Measurements from ENCODE around the gene KCTD11. TPM values are rescaled to one million over a fixed set of nuclear protein-coding genes. Genes with fewer than 3 reads are reported as not detected.

Gene KCTD11
- total and polyA plus RNA-seq, 2 experiments from 2014 or later, result 16.2 to 27.2 TPM

- in situ Hi-C loops (cut with MboI), result no loop called here
- no peaks in the 10 kb centered on the region for H3K36me3 ChIP-seq (ENCODE audit: low read depth)
- peaks cover 4% of the 10 kb centered on the region; the same call in 1 of the 2 replicates for H3K27me3 ChIP-seq (replicated peaks; ENCODE audit: insufficient read depth)
- H3K4me2 ChIP-seq (ENCODE audit: unreplicated experiment), result no peak overlapping the region
- peaks cover 16% of the 10 kb centered on the region for H3K79me2 ChIP-seq (ENCODE audit: insufficient read depth)
- 57 to 60% methylated on average over 17 to 19 of the region's 19 CpGs for WGBS, 2 experiments (ENCODE audit: low coverage in 1 of 2, low lambda C conversion rate in 2 of 2, missing lambda C conversion rate in 2 of 2)
- peak overlapping the region; percentile 6; the same call in 1 of the 2 replicates for H3K9ac ChIP-seq
- peak; percentile 53 for DNase-seq
- no peak overlapping the region for H3K4me3 ChIP-seq
- no peaks in the 10 kb centered on the region for H4K20me1 ChIP-seq (ENCODE audit: insufficient read depth)
- TF ChIP-seq EZH2 (IDR thresholded peaks at IDR 0.05; ENCODE audit: insufficient read depth, poor library complexity, severe bottlenecking) (no peak), EZH2phosphoT487 (IDR thresholded peaks at IDR 0.05; ENCODE audit: insufficient read depth, low read depth) (no peak)
- no peaks in the 10 kb centered on the region for H3K9me3 ChIP-seq (ENCODE audit: low read depth)
- no peaks in the 10 kb centered on the region for H3K9me2 ChIP-seq (ENCODE audit: insufficient read depth)
- H3K27ac ChIP-seq, result 0 out of 2 replicates have a peak overlapping the region, but pooled peaks have one; percentile 13
- H2AFZ ChIP-seq, result no peak overlapping the region
- peaks cover 6% of the 10 kb centered on the region; the same call in 1 of the 2 replicates for H3F3A ChIP-seq (ENCODE audit: insufficient read depth)
- peaks cover 17% of the 10 kb centered on the region for H3K4me1 ChIP-seq (ENCODE audit: insufficient read depth)
Observed at GRCh38 chr17:7347630-7348477, 4.1 kb upstream of the KCTD11 start.

- H3K27me3 ChIP-seq (replicated peaks; ENCODE audit: insufficient read depth), result peaks cover 4% of the 10 kb centered on the region; the same call in 1 of the 2 replicates
- in situ Hi-C loops (cut with MboI), result no loop called here
- 0 out of 2 replicates have a peak overlapping the region, but pooled peaks have one; percentile 76 for H3K27ac ChIP-seq
- no peak overlapping the region for H2AFZ ChIP-seq
- peak overlapping the region; percentile 82 for H3K4me2 ChIP-seq (ENCODE audit: unreplicated experiment)
- H4K20me1 ChIP-seq (ENCODE audit: insufficient read depth), result no peaks in the 10 kb centered on the region
- no peaks in the 10 kb centered on the region for H3K9me3 ChIP-seq (ENCODE audit: low read depth)
- TF ChIP-seq EZH2 (IDR thresholded peaks at IDR 0.05; ENCODE audit: insufficient read depth, poor library complexity, severe bottlenecking) (no peak), EZH2phosphoT487 (IDR thresholded peaks at IDR 0.05; ENCODE audit: insufficient read depth, low read depth) (no peak)
- peaks cover 21% of the 10 kb centered on the region for H3K4me1 ChIP-seq (ENCODE audit: insufficient read depth)
- H3K9ac ChIP-seq, result peak overlapping the region; percentile 71; the same call in 1 of the 2 replicates
- H3F3A ChIP-seq (ENCODE audit: insufficient read depth), result peaks cover 7% of the 10 kb centered on the region
- peaks cover 24% of the 10 kb centered on the region for H3K79me2 ChIP-seq (ENCODE audit: insufficient read depth)
- WGBS, 2 experiments (ENCODE audit: low coverage in 1 of 2, low lambda C conversion rate in 2 of 2, missing lambda C conversion rate in 2 of 2), result 38 to 39% methylated on average over 17 to 19 of the region's 19 CpGs
- no peaks in the 10 kb centered on the region for H3K9me2 ChIP-seq (ENCODE audit: insufficient read depth)
- DNase-seq, result peak; percentile 78
- no peaks in the 10 kb centered on the region for H3K36me3 ChIP-seq (ENCODE audit: low read depth)
- H3K4me3 ChIP-seq, result no peak overlapping the region
Observed at GRCh38 chr17:7348478-7349242, 3.3 kb upstream of the KCTD11 start.

DNA sequence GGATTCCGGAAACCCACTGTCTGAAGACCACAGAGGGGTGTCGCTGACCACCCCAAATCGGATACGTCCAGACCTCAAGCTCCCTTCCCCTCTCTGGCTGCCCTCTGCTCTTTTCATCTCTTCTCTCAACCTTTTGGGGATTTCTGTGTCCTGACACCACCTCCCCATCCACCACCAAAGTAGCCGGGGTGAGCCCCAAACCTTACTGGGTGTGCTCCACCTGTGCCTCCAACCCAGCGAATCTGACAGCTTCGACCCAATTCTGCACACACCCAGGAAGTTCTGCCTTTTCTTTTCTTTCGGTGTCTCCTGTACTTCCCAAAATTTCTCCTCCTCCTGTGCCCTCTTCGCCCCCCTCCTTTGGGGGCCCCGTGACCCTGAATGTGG is 534 bp downstream of the KCTD11 start:
- Histone ChIP-seq H3K27ac (peak overlapping the region; percentile 100), H3K4me2 (ENCODE audit: unreplicated experiment) (peak overlapping the region; percentile 97), H3K9ac (peak overlapping the region; percentile 100), H3K27me3 (replicated peaks; ENCODE audit: insufficient read depth) (no peaks in the 10 kb centered on the region), H3K4me3 (peak overlapping the region; percentile 98), H4K20me1 (ENCODE audit: insufficient read depth) (no peaks in the 10 kb centered on the region), H3K9me3 (ENCODE audit: low read depth) (no peaks in the 10 kb centered on the region), H3K79me2 (ENCODE audit: insufficient read depth) (peaks cover 38% of the 10 kb centered on the region), H3F3A (ENCODE audit: insufficient read depth) (peaks cover 17% of the 10 kb centered on the region), H3K9me2 (ENCODE audit: insufficient read depth) (no peaks in the 10 kb centered on the region), H2AFZ (peak overlapping the region; percentile 66), H3K36me3 (ENCODE audit: low read depth) (no peaks in the 10 kb centered on the region), H3K4me1 (ENCODE audit: insufficient read depth) (peaks cover 37% of the 10 kb centered on the region)
- 7 to 11% methylated on average over 10 of the region's 10 CpGs for WGBS, 2 experiments (ENCODE audit: low coverage in 1 of 2, low lambda C conversion rate in 2 of 2, missing lambda C conversion rate in 2 of 2)
- TF ChIP-seq EZH2 (IDR thresholded peaks at IDR 0.05; ENCODE audit: insufficient read depth, poor library complexity, severe bottlenecking) (no peak), EZH2phosphoT487 (IDR thresholded peaks at IDR 0.05; ENCODE audit: insufficient read depth, low read depth) (no peak)
- no peak for DNase-seq
- in situ Hi-C loops (cut with MboI), result no loop called here

DNA sequence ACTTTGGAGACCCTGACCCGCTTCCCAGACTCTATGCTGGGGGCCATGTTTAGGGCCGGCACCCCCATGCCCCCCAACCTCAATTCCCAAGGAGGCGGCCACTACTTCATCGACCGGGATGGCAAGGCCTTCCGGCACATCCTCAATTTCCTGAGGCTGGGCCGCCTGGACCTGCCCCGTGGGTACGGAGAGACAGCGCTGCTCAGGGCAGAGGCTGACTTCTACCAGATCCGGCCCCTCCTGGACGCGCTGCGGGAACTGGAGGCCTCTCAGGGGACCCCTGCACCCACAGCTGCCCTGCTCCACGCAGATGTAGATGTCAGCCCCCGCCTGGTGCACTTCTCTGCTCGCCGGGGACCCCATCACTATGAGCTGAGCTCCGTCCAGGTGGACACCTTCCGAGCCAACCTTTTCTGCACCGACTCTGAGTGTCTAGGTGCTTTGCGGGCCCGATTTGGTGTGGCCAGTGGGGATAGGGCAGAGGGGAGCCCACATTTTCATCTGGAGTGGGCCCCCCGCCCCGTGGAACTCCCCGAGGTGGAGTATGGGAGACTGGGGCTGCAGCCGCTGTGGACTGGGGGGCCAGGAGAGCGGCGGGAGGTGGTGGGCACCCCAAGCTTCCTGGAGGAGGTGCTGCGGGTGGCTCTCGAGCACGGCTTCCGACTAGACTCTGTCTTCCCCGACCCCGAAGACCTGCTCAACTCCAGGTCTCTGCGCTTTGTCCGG is 1.1 kb downstream of the KCTD11 start:
- peak; percentile 49 for DNase-seq
- Histone ChIP-seq H3K36me3 (ENCODE audit: low read depth) (no peaks in the 10 kb centered on the region), H3K4me2 (ENCODE audit: unreplicated experiment) (peak overlapping the region; percentile 97), H3K4me3 (peak overlapping the region; percentile 98), H3K27me3 (replicated peaks; ENCODE audit: insufficient read depth) (no peaks in the 10 kb centered on the region), H3K27ac (peak overlapping the region; percentile 100; the same call in 1 of the 2 replicates), H3F3A (ENCODE audit: insufficient read depth) (peaks cover 17% of the 10 kb centered on the region), H4K20me1 (ENCODE audit: insufficient read depth) (no peaks in the 10 kb centered on the region), H3K9ac (peak overlapping the region; percentile 100), H3K9me3 (ENCODE audit: low read depth) (no peaks in the 10 kb centered on the region), H3K79me2 (ENCODE audit: insufficient read depth) (peaks cover 38% of the 10 kb centered on the region), H3K4me1 (ENCODE audit: insufficient read depth) (peaks cover 37% of the 10 kb centered on the region), H2AFZ (no peak overlapping the region), H3K9me2 (ENCODE audit: insufficient read depth) (no peaks in the 10 kb centered on the region)
- in situ Hi-C loops (cut with MboI), result no loop called here
- TF ChIP-seq EZH2phosphoT487 (IDR thresholded peaks at IDR 0.05; ENCODE audit: insufficient read depth, low read depth), result no peak
- WGBS, 2 experiments (ENCODE audit: low coverage in 1 of 2, low lambda C conversion rate in 2 of 2, missing lambda C conversion rate in 2 of 2), result 40 to 47% methylated on average over 28 to 34 of the region's 37 CpGs
